NCI-H1105 treated with DMSO at 0.1 percent for 48 hours (cell line): ENCODE data around the gene PLS1.

Experiments used
- DNase-seq: peaks from one replicate; lab custom pipeline; 2025; lab: John Stamatoyannopoulos, UW

PLS1 gene

DNA sequence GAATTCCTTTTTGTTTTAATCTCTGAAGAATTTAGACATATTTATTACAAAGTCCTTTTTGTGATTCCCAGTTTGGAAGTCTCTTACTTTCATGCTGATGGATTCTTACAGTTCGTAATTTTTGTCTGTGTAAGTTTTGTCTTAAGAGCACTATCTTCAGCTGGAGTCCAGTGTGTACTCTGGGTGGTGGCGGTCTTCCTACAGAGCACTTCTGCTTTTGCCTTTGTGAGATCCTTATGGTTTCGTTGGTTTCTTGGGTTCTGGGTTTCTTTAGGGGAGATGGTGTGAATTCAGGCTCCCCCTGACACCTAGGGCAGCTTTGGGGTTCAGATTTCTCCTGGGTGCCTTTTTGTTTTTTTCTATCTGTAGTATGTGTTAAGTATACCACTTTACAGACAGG lies 45.3 kb downstream of the PLS1 start:
- DNase-seq: no peak

- no peak for DNase-seq
Measured at GRCh38 chr3:142642956-142643355, 46.8 kb downstream of the PLS1 start.

DNA sequence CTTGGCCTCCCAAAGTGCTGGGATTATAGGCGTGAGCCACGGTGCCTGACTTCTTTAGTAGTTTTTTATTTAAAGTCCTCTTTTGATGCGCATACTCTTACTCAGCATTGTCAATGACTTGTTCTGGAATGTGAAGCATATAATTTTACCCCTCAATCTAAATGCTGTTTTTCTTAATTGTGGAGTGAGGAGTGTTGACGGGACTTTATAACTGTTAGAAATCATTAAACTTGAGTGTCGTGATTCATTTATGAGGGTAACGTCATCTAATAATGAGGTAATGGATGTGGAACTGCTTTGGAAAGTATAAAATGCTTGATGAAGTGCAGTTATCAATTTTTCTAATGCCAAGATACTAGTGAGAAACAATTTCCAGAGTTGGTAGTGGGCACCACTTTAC lies 48.3 kb downstream of the PLS1 start:
- DNase-seq: no peak

DNA sequence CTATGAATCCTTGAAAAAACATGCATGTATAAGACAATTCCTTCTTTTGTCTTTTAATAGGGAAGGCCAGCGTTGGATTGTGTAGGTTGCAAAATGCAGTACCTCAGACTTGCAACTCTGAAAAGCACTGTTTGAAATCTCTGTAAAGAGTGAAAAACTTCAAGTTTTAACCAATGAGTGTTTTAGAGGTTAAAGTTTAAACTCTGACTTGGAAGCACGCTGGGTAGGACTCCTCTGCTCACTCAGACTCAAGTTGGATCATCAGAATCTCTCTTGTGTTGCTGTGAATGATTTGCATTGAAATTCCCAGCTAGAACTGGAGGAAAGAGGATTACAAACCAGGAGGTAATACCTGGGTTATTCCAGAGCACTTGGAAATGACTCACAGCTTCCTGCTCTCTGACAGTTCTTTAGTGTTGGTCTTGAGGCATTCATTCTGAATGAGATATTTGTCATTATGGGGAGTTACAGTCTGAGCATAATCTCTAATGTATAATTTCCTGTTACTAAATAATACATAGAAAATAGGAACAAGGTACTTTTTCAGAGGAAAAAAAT lies 49.1 kb downstream of the PLS1 start:
- DNase-seq: no peak

DNA sequence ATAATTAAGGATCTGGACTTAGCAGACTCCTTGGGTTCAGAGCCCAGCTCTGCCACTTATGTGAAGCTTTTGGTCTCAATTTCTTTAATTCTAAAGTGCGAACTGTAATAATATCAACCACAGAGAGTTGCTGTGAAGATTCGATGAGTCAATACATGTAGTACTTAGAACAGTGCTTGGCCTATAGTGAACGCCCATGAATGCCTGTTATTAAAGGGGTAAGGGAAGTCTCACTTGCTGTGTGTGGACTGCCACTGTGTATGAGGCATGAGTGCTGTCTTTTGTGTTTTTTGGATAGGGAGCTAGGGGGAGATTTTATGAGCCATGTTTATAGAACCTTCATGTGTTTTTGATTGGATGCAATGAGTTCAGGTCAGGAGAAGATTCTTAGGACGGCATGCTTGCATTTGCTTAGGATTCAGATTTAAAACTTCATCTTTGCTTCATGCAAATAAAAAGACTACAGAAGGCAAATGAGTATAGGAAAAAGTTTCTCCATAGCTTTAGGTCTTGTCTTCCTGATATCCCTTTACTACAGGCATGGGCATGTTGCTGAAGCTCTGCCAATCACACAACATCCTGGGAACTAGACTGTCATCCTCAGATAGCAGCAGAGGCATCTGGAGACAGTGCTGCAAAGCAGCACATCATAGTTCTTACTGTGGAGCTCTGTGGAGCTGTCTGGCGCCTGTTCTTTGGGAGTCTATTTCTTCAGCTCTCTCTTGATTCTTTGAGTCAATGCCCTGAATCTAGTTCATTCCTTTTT lies 50.0 kb downstream of the PLS1 start:
- no peak for DNase-seq

- DNase-seq: no peak
Measured at GRCh38 chr3:142647856-142648255, 51.7 kb downstream of the PLS1 start.

- no peak for DNase-seq
Measured at GRCh38 chr3:142648950-142649349, 52.8 kb downstream of the PLS1 start.

GRCh38 chr3:142650001-142650693 lies 54.0 kb downstream of the PLS1 start:
- peak; percentile 40 for DNase-seq

GRCh38 chr3:142651711-142652110 lies 55.5 kb downstream of the PLS1 start:
- DNase-seq: no peak

DNA sequence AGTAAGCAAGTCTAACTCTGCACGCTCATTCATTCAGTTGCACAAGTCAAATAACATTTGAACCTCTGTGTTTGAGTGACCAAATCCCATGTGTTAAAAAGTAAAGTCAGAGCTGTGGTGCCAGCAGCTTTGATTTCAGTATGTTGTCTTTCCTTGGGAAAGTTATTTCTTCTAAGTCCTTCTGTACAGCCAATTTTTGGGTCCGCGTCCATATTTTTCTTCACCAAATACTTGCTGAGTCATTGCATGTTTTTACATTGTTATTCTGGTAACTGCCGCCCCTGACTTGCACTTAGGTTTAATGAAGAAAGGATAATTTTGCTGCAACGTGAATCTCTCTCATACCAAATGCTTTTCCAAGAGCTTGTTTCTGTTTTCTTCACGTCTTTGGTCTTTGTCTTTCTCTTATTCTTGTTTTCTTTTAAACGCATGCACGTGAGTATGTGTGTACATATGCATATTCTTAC lies 56.7 kb downstream of the PLS1 start:
- DNase-seq: no peak

DNA sequence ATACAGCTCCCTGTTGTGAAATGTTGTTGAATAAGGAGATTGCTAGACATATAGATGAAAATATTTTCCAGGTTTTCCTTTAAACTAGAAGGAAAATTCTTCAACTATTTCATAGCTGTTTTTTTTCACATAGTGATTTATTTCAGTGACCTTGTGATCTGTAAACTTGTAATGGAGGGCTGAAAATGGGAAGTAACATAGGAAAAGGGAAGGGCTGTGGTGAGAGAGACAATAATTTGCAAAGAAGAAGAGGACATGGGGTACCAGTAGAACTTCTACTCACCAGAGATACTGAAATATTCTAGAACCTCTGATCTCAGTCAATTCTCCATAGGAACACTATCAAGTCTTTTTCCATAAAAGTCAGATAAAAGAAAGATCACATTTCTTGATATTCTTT lies 60.4 kb downstream of the PLS1 start:
- no peak for DNase-seq

- DNase-seq: no peak
Measured at GRCh38 chr3:142657033-142657432, 60.8 kb downstream of the PLS1 start.

DNA sequence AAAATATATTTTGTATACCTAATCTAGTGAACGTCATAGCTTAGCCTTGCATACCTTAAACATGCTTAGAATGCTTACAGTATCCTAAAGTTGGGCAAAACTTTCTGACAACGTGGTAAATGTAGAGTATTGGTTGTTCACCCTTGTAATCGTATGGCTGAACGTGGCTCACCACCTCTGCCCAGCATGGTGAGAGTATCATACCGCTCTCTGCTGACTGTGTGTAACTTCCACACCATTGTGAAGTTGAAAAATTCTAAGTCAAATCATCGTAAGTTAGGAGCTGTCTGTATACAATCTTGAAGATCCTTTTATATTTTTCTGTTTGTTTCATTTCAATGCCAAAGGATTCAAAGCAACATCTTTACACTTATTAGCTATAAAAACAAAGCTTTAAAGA lies 64.2 kb downstream of the PLS1 start:
- no peak for DNase-seq

DNA sequence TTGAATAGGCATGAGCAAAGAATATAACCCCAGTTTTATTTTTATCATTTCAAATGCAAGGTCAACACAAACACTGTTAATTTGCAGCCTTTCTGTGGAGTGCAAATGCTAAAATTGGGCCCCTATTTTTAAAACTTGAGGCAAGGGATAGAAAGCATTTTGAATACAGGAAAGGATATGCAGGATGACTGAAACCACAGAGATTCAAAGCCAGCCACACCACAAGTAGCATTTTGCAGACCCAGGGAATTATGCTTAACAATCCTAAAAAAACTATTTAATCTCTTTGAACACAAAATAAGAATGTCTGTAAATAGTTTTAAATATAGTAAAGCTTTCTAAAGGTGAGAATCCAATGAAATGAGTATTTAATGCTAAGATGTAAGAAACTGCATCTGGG lies 64.7 kb downstream of the PLS1 start:
- DNase-seq: no peak

GRCh38 chr3:142663865-142664264 lies 67.7 kb downstream of the PLS1 start:
- no peak for DNase-seq

GRCh38 chr3:142664311-142664710 lies 68.1 kb downstream of the PLS1 start:
- DNase-seq: no peak

DNA sequence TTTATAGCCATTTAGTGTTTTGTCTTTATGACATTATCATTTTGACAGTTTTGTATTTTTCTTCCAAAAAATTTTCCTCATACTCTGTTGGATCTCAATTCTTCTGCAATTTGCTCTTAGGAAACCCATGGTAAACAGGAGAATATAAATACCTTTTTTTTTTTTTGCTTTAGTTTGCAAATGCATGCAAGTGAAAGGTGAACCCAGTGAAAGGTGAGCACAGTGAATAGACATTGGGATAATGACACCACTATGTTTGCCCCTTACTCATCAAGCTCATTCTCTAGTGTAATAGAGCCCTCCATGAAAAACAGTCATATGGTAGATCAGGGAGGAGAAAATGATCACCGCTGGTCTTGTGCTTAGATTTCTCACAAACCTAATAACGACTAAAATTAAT lies 68.6 kb downstream of the PLS1 start:
- DNase-seq: no peak

GRCh38 chr3:142670120-142670519 lies 73.9 kb downstream of the PLS1 start:
- DNase-seq: no peak

GRCh38 chr3:142676151-142676550 lies 80.0 kb downstream of the PLS1 start:
- no peak for DNase-seq

- no peak for DNase-seq
Measured at GRCh38 chr3:142680710-142681109, 84.5 kb downstream of the PLS1 start.

GRCh38 chr3:142690613-142691012 lies 94.4 kb downstream of the PLS1 start:
- DNase-seq: no peak

GRCh38 chr3:142691527-142691926 lies 95.3 kb downstream of the PLS1 start:
- DNase-seq: no peak

DNA sequence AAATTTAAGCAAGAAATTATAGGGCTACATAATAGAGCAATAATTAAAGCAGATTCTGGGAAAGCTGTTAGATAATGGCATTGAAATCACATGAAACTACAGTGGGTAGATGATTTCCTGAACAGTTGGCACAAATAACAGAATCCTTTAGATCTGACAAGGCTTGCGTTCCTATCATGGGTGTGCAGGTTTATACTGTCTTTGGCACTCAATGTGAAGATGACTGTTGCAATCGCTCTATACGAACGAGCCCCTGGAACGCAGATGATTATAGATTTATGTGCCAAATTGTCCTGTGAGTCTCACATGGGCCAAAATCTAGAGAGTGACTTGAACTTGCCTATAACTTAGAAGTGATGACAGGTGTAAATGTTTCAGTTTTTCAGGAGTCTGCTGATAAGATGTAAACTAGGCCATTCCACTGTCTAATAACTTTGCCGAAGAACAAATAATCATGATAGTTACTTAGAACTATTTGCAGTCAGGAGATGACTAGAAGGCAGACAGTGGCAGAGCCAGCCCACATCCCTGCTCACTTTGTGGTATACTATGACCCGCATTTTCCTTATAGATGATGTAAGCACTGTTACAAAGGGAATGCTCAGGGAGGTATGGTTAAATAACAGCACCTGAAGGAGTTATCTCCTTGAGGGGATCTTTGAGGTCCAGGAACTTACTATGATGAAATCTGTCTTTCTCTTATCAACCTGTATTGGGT lies 97.1 kb downstream of the PLS1 start:
- no peak for DNase-seq
